Measurements from ENCODE around the gene SPANXA2. TPM values are rescaled to one million over a fixed set of nuclear protein-coding genes. Genes with fewer than 3 reads are reported as not detected.

Gene SPANXA2
- polyA plus RNA-seq, 1 donor from 2014 or later: not detected

GRCh38 chrX:141619336-141619735 lies 29.8 kb downstream of the SPANXA2 start:
- Histone ChIP-seq H4K20me1 (ENCODE audit: insufficient read depth) (no peaks in the 10 kb centered on the region), H3K79me2 (replicated peaks; ENCODE audit: insufficient read depth, low read length) (no peaks in the 10 kb centered on the region), H3K27me3 (ENCODE audit: insufficient read depth, low read depth, low read length) (no peaks in the 10 kb centered on the region), H3K4me3 (ENCODE audit: low read length) (no peak overlapping the region), H3K4me2 (ENCODE audit: low read length) (no peak overlapping the region), H3K9me3 (ENCODE audit: low read length) (no peaks in the 10 kb centered on the region), H3K9me2 (ENCODE audit: insufficient read depth, low read length) (no peaks in the 10 kb centered on the region), H3K9ac (ENCODE audit: low read length) (no peak overlapping the region), H3K36me3 (ENCODE audit: insufficient read depth, low read length) (no peaks in the 10 kb centered on the region), H3K27ac (ENCODE audit: low read length) (no peak overlapping the region), H3F3A (ENCODE audit: insufficient read depth, low read length, poor library complexity, severe bottlenecking) (no peaks in the 10 kb centered on the region), H2AFZ (ENCODE audit: low read depth, low read length) (no peak overlapping the region)
- TF ChIP-seq EP300 (conservative IDR thresholded peaks at IDR 0.05; ENCODE audit: poor library complexity, severe bottlenecking) (no peak), EZH2 (IDR thresholded peaks at IDR 0.05; ENCODE audit: borderline replicate concordance, insufficient read depth, low read length, poor library complexity, severe bottlenecking) (no peak), REST (IDR thresholded peaks at IDR 0.05; ENCODE audit: borderline replicate concordance) (no peak), POLR2AphosphoS5 (IDR thresholded peaks at IDR 0.05) (no peak), SMC3 (conservative IDR thresholded peaks at IDR 0.05; ENCODE audit: poor library complexity) (no peak), TAF1 (IDR thresholded peaks at IDR 0.05; ENCODE audit: low read depth) (no peak), MXI1 (conservative IDR thresholded peaks at IDR 0.05; ENCODE audit: poor library complexity, severe bottlenecking) (no peak), CTCF (IDR thresholded peaks at IDR 0.05; ENCODE audit: poor library complexity, severe bottlenecking) (no peak), RAD21 (conservative IDR thresholded peaks at IDR 0.05) (no peak)

GRCh38 chrX:141632124-141632523 lies 42.6 kb downstream of the SPANXA2 start:
- H3K79me2 ChIP-seq (replicated peaks; ENCODE audit: insufficient read depth, low read length): no peaks in the 10 kb centered on the region
- H3K9me3 ChIP-seq (ENCODE audit: low read length): no peaks in the 10 kb centered on the region
- H3F3A ChIP-seq (ENCODE audit: insufficient read depth, low read length, poor library complexity, severe bottlenecking): no peaks in the 10 kb centered on the region
- H3K9ac ChIP-seq (ENCODE audit: low read length): no peak overlapping the region
- H3K36me3 ChIP-seq (ENCODE audit: insufficient read depth, low read length): no peaks in the 10 kb centered on the region
- no peaks in the 10 kb centered on the region for H4K20me1 ChIP-seq (ENCODE audit: insufficient read depth)
- H3K9me2 ChIP-seq (ENCODE audit: insufficient read depth, low read length): no peaks in the 10 kb centered on the region
- TF ChIP-seq EP300 (conservative IDR thresholded peaks at IDR 0.05; ENCODE audit: poor library complexity, severe bottlenecking): no peak
- no peak for TF ChIP-seq MXI1 (conservative IDR thresholded peaks at IDR 0.05; ENCODE audit: poor library complexity, severe bottlenecking)
- TF ChIP-seq REST (IDR thresholded peaks at IDR 0.05; ENCODE audit: borderline replicate concordance): no peak
- no peak for TF ChIP-seq POLR2AphosphoS5 (IDR thresholded peaks at IDR 0.05)
- no peak for TF ChIP-seq EZH2 (IDR thresholded peaks at IDR 0.05; ENCODE audit: borderline replicate concordance, insufficient read depth, low read length, poor library complexity, severe bottlenecking)
- no peak for TF ChIP-seq SMC3 (conservative IDR thresholded peaks at IDR 0.05; ENCODE audit: poor library complexity)
- no peak for TF ChIP-seq RAD21 (conservative IDR thresholded peaks at IDR 0.05)
- TF ChIP-seq TAF1 (IDR thresholded peaks at IDR 0.05; ENCODE audit: low read depth): no peak
- no peak for TF ChIP-seq CTCF (IDR thresholded peaks at IDR 0.05; ENCODE audit: poor library complexity, severe bottlenecking)
- H3K27me3 ChIP-seq (ENCODE audit: insufficient read depth, low read depth, low read length): no peaks in the 10 kb centered on the region
- no peak overlapping the region for H3K4me2 ChIP-seq (ENCODE audit: low read length)
- H2AFZ ChIP-seq (ENCODE audit: low read depth, low read length): no peak overlapping the region
- no peak overlapping the region for H3K27ac ChIP-seq (ENCODE audit: low read length)
- no peak overlapping the region for H3K4me3 ChIP-seq (ENCODE audit: low read length)
